Adrenal gland (tissue), 5 donors: ENCODE measurements around the gene POPDC2.

Experiments
- CTCF ChIP-seq, 6 experiments: fragments of 450-650 bp in 4 of 6; fragments of 200-600 bp in 2 of 6; sonication (generic) in 1 of 6; IDR thresholded peaks; 1 replicate in 5 of 6; 2 replicates in 1 of 6; pipeline versions ENCODE4 v1.5.1 to v1.8.0; 2016 to 2021; ENCODE audit warnings: antibody characterized with exemption in 6 of 6, mild to moderate bottlenecking in 2 of 6, moderate library complexity in 1 of 6
- POLR2A ChIP-seq, 2 donors: fragments of 450-650 bp; IDR thresholded peaks; one replicate each; pipeline ENCODE4 v1.6.1; 2017; ENCODE audit warnings: antibody characterized with exemption in 2 of 2, mild to moderate bottlenecking in 2 of 2, moderate library complexity in 1 of 2
- donor health status: DM: no; HTN: no; CAD: no.

DNA sequence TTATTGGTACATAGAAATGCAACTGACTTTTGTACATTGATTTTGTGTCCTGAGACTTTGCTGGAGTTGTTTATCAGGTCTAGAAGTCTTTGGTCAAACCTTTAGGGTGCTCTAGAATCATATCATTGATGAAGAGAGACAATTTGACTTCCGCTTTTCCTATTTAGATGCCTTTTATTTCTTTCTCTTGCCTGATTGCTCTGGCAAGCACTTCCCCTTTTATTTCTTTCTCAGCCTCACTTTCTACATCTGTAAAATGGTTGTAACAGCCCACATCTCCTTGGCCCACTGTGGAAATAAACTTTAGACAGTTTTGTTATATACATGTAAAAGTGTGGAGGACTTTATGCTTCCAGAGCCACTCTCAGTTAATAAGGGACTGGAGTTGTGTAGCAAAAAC is 48.7 kb downstream of the POPDC2 start:
- no peak for TF ChIP-seq CTCF (IDR thresholded peaks at IDR 0.05)
- no peak for TF ChIP-seq POLR2A (IDR thresholded peaks at IDR 0.05)
